Panc1 (cell line): ENCODE data around the gene ST6GALNAC1. TPM values are rescaled to one million over a fixed set of nuclear protein-coding genes. Genes with fewer than 3 reads are reported as not detected.

Experiments
- ATAC-seq: fragments of 200-7000 bp; cut with Tn5 transposase; 2 replicates; pipeline ENCODE4 v1.9.1; 2020; ENCODE audit warnings: mild to moderate bottlenecking, moderate library complexity
- BruUV-seq: library from RNA; stranded (reverse); fragments of 400-500 nt; replicated peaks from 2 replicates; lab custom pipeline; 2021; lab: Mats Ljungman, UMichigan
- CTCF ChIA-PET: fragments of 300-600 bp; sonication (Branson Sonifier 250); formaldehyde crosslinking; loops from one replicate; lab custom pipeline; 2022; ENCODE audit warnings: antibody characterized with exemption; lab: Charles Lee
- POLR2A ChIA-PET: fragments of 300-600 bp; sonication (Branson Sonifier 250); formaldehyde crosslinking; loops from one replicate; lab custom pipeline; 2022; ENCODE audit warnings: antibody characterized with exemption; lab: Charles Lee
- DNase-seq: peaks from one replicate; pipeline ENCODE4 v3.0.0-alpha.2; 2010; ENCODE audit warnings: low read depth, low spot score
- H3K27ac ChIP-seq: 2 replicates; pipeline ENCODE4 v1.5.1; 2011; ENCODE audit warnings: mild to moderate bottlenecking, low read length, inconsistent platforms
- H3K27me3 ChIP-seq: fragments of 200-500 bp; sonication (Bioruptor generic); 2 replicates; pipeline ENCODE4 v1.6.0; 2014; ENCODE audit warnings: low read length, inconsistent platforms; ENCODE audit not compliant: control insufficient read depth, insufficient read depth
- H3K36me3 ChIP-seq: fragments of 200-500 bp; sonication (Bioruptor generic); 2 replicates; pipeline ENCODE4 v1.5.1; 2014; ENCODE audit warnings: inconsistent platforms, mild to moderate bottlenecking, low read length, moderate library complexity; ENCODE audit not compliant: control insufficient read depth, insufficient read depth
- H3K4me1 ChIP-seq: 2 replicates; pipeline ENCODE4 v1.5.1; 2011; ENCODE audit warnings: inconsistent platforms, mild to moderate bottlenecking, low read length, moderate library complexity; ENCODE audit not compliant: control insufficient read depth, insufficient read depth
- H3K4me3 ChIP-seq, 2 experiments: 2 replicates each; pipeline ENCODE4 v1.5.1; 2011 to 2012; ENCODE audit warnings: low read depth in 2 of 2, low read length in 2 of 2, mild to moderate bottlenecking in 2 of 2, inconsistent platforms in 1 of 2, moderate library complexity in 1 of 2
- H3K9me3 ChIP-seq: fragments of 200-500 bp; sonication (Bioruptor generic); 2 replicates; pipeline ENCODE4 v1.5.1; 2014; ENCODE audit warnings: low read depth, mild to moderate bottlenecking, inconsistent platforms, low read length, moderate library complexity; ENCODE audit not compliant: control insufficient read depth, insufficient read depth
- POLR2AphosphoS5 ChIP-seq: IDR thresholded peaks from 2 replicates; pipeline ENCODE4 v1.6.1; 2012; ENCODE audit warnings: mild to moderate bottlenecking, low read depth, low read length, moderate library complexity
- SIN3A ChIP-seq: IDR thresholded peaks from 2 replicates; pipeline ENCODE4 v1.6.1; 2012; ENCODE audit warnings: low read depth, mild to moderate bottlenecking, low read length, moderate library complexity, borderline replicate concordance; ENCODE audit not compliant: insufficient read depth
- TCF7L2 ChIP-seq: IDR thresholded peaks from 2 replicates; pipeline ENCODE4 v1.6.1; 2011; ENCODE audit warnings: mild to moderate bottlenecking, low read depth, low read length, inconsistent platforms
- in situ Hi-C: cut with HindIII; loops from 2 replicates; pipeline ENCODE4 v1.10.0; 2016; ENCODE audit warnings: low sequenced_read_pairs, low pct_unique_long_range_greater_than_20kb
- intact Hi-C: fragments of 100-400 bp; cut with micrococcal nuclease; formaldehyde crosslinking; loops from one replicate; pipeline ENCODE4 v1.10.0; 2022; ENCODE audit not compliant: unreplicated experiment
- total RNA-seq: library from RNA; stranded (reverse); gene quantifications from one replicate; pipeline ENCODE4 v1.2.1, GENCODE V29; 2021; ENCODE audit not compliant: unreplicated experiment
- TF ChIP-seq, protein P1 (sequence below), 2 experiments: IDR thresholded peaks; 2 replicates each; pipeline ENCODE4 v1.6.1; 2011 to 2012; ENCODE audit warnings: low read depth in 2 of 2, control low read depth in 1 of 2, low read length in 1 of 2, mild to moderate bottlenecking in 1 of 2, moderate library complexity in 1 of 2; ENCODE audit not compliant: insufficient read depth in 1 of 2
- TF ChIP-seq, protein P2 (sequence below): fragments of 450-650 bp; IDR thresholded peaks from 2 replicates; pipeline ENCODE4 v1.5.1; 2017; ENCODE audit warnings: mild to moderate bottlenecking

The ST6GALNAC1 gene
- total RNA-seq, 1 experiment from 2014 or later = 0.15 TPM

- H3K27ac ChIP-seq = no peak overlapping the region
- TF ChIP-seq, protein P1, sequence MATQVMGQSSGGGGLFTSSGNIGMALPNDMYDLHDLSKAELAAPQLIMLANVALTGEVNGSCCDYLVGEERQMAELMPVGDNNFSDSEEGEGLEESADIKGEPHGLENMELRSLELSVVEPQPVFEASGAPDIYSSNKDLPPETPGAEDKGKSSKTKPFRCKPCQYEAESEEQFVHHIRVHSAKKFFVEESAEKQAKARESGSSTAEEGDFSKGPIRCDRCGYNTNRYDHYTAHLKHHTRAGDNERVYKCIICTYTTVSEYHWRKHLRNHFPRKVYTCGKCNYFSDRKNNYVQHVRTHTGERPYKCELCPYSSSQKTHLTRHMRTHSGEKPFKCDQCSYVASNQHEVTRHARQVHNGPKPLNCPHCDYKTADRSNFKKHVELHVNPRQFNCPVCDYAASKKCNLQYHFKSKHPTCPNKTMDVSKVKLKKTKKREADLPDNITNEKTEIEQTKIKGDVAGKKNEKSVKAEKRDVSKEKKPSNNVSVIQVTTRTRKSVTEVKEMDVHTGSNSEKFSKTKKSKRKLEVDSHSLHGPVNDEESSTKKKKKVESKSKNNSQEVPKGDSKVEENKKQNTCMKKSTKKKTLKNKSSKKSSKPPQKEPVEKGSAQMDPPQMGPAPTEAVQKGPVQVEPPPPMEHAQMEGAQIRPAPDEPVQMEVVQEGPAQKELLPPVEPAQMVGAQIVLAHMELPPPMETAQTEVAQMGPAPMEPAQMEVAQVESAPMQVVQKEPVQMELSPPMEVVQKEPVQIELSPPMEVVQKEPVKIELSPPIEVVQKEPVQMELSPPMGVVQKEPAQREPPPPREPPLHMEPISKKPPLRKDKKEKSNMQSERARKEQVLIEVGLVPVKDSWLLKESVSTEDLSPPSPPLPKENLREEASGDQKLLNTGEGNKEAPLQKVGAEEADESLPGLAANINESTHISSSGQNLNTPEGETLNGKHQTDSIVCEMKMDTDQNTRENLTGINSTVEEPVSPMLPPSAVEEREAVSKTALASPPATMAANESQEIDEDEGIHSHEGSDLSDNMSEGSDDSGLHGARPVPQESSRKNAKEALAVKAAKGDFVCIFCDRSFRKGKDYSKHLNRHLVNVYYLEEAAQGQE (IDR thresholded peaks at IDR 0.05; ENCODE audit: insufficient read depth in 1 of 2, low read depth in 2 of 2, low read length in 1 of 2) = no peak
- TF ChIP-seq SIN3A = no peak
- no peak for TF ChIP-seq TCF7L2
- TF ChIP-seq, protein P2, sequence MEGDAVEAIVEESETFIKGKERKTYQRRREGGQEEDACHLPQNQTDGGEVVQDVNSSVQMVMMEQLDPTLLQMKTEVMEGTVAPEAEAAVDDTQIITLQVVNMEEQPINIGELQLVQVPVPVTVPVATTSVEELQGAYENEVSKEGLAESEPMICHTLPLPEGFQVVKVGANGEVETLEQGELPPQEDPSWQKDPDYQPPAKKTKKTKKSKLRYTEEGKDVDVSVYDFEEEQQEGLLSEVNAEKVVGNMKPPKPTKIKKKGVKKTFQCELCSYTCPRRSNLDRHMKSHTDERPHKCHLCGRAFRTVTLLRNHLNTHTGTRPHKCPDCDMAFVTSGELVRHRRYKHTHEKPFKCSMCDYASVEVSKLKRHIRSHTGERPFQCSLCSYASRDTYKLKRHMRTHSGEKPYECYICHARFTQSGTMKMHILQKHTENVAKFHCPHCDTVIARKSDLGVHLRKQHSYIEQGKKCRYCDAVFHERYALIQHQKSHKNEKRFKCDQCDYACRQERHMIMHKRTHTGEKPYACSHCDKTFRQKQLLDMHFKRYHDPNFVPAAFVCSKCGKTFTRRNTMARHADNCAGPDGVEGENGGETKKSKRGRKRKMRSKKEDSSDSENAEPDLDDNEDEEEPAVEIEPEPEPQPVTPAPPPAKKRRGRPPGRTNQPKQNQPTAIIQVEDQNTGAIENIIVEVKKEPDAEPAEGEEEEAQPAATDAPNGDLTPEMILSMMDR = no peak
- TF ChIP-seq POLR2AphosphoS5 = no peak
- no peak for DNase-seq
- POLR2A ChIA-PET = no interaction called here
- no peak for ATAC-seq
- CTCF ChIA-PET = no interaction called here
- no peaks in the 10 kb centered on the region for H3K9me3 ChIP-seq
- no peak overlapping the region for H3K4me3 ChIP-seq
- peaks cover 18% of the 10 kb centered on the region for H3K4me1 ChIP-seq
- no peaks in the 10 kb centered on the region for H3K27me3 ChIP-seq
- intact Hi-C loops (no loop called here), in situ Hi-C loops (no loop called here)
- no peaks in the 10 kb centered on the region for H3K36me3 ChIP-seq
- BruUV-seq = TSS peak; percentile 27
Measured at GRCh38 chr17:76579281-76579680, 64.3 kb downstream of the ST6GALNAC1 start.

GRCh38 chr17:76578376-76578775 lies 65.2 kb downstream of the ST6GALNAC1 start:
- DNase-seq (no peak), ATAC-seq (no peak)
- TF ChIP-seq TCF7L2 (no peak), POLR2AphosphoS5 (no peak), SIN3A (no peak)
- TF ChIP-seq, protein P2 = no peak
- TF ChIP-seq, protein P1 (IDR thresholded peaks at IDR 0.05; ENCODE audit: insufficient read depth in 1 of 2, low read depth in 2 of 2, low read length in 1 of 2) = no peak
- H3K27ac ChIP-seq = no peak overlapping the region
- ChIA-PET POLR2A (interaction anchor here (0.7 kb wide), 1 partner anchor 23 kb away, joined by 3 read pairs; no protein-coding TSS in a partner anchor), CTCF (no interaction called here)
- no peaks in the 10 kb centered on the region for H3K9me3 ChIP-seq
- peaks cover 15% of the 10 kb centered on the region for H3K4me1 ChIP-seq
- intact Hi-C loops = no loop called here
- in situ Hi-C loops = no loop called here
- no peaks in the 10 kb centered on the region for H3K27me3 ChIP-seq
- no peaks in the 10 kb centered on the region for H3K36me3 ChIP-seq
- no peak overlapping the region for H3K4me3 ChIP-seq
- BruUV-seq = no TSS peak
